DOHH2 (cell line): Measurements from ENCODE around the gene SFXN5.

ENCODE experiments used
- H3F3A ChIP-seq: fragments of 200-600 bp; sonication (generic), shearing (Covaris generic); 2 replicates; pipeline ENCODE4 v1.6.0; 2016; ENCODE audit warnings: antibody characterized with exemption, mild to moderate bottlenecking; ENCODE audit not compliant: control insufficient read depth, insufficient read depth
- H3K27ac ChIP-seq: fragments of 200-600 bp; sonication (generic); 2 replicates; pipeline ENCODE4 v1.5.1; 2014; ENCODE audit warnings: low read depth, mild to moderate bottlenecking, low read length, moderate library complexity
- H3K27me3 ChIP-seq: fragments of 200-600 bp; sonication (generic); 2 replicates; pipeline ENCODE4 v1.6.1; 2014; ENCODE audit warnings: mild to moderate bottlenecking, low read length, mixed read lengths; ENCODE audit not compliant: control insufficient read depth
- H3K36me3 ChIP-seq: fragments of 200-600 bp; sonication (generic); 2 replicates; pipeline ENCODE4 v1.6.1; 2014; ENCODE audit warnings: mild to moderate bottlenecking, low read length, moderate library complexity, mixed read lengths; ENCODE audit not compliant: control insufficient read depth
- H3K4me1 ChIP-seq: fragments of 200-600 bp; sonication (generic); 2 replicates; pipeline ENCODE4 v1.6.1; 2014; ENCODE audit warnings: mild to moderate bottlenecking, low read length, mixed read lengths; ENCODE audit not compliant: control insufficient read depth
- H3K4me2 ChIP-seq: fragments of 200-600 bp; sonication (generic); 2 replicates; pipeline ENCODE4 v1.6.0; 2014; ENCODE audit warnings: mild to moderate bottlenecking, low read length, moderate library complexity
- H3K4me3 ChIP-seq: fragments of 200-600 bp; sonication (generic); 2 replicates; pipeline ENCODE4 v1.5.1; 2014; ENCODE audit warnings: mild to moderate bottlenecking, low read length, mixed read lengths
- H3K79me2 ChIP-seq: fragments of 200-600 bp; sonication (generic); 2 replicates; pipeline ENCODE4 v1.6.1; 2014; ENCODE audit warnings: mild to moderate bottlenecking, low read length, mixed read lengths; ENCODE audit not compliant: control insufficient read depth
- H3K9me2 ChIP-seq: fragments of 200-600 bp; sonication (generic); replicated peaks from 2 replicates; pipeline ENCODE4 v1.6.1; 2014; ENCODE audit warnings: mild to moderate bottlenecking, low read length, mixed read lengths; ENCODE audit not compliant: control insufficient read depth
- H3K9me3 ChIP-seq: fragments of 200-600 bp; sonication (generic); 2 replicates; pipeline ENCODE4 v1.6.1; 2014; ENCODE audit warnings: antibody characterized with exemption, low read length, mixed read lengths; ENCODE audit not compliant: control insufficient read depth, insufficient read depth
- H4K20me1 ChIP-seq: fragments of 200-600 bp; sonication (generic); 2 replicates; pipeline ENCODE4 v1.6.0; 2014; ENCODE audit warnings: low read depth, mild to moderate bottlenecking, antibody characterized with exemption, low read length, moderate library complexity; ENCODE audit not compliant: control insufficient read depth, insufficient read depth
- CTCF ChIP-seq: fragments of 200-600 bp; sonication (generic); IDR thresholded peaks from one replicate; pipeline ENCODE4 v1.5.1; 2014; ENCODE audit warnings: antibody characterized with exemption, mild to moderate bottlenecking, low read depth, low read length; ENCODE audit not compliant: poor library complexity, severe bottlenecking
- EZH2phosphoT487 ChIP-seq: fragments of 200-600 bp; sonication (generic); IDR thresholded peaks from 2 replicates; pipeline ENCODE4 v1.6.1; 2017; ENCODE audit warnings: borderline replicate concordance, mild to moderate bottlenecking, antibody characterized with exemption, low read length, moderate library complexity, mixed read lengths

Gene SFXN5

GRCh38 chr2:73112026-73112912 is 40.8 kb upstream of the SFXN5 start:
- H3K36me3 ChIP-seq = no peaks in the 10 kb centered on the region
- H3K9me3 ChIP-seq = no peaks in the 10 kb centered on the region
- H3K27ac ChIP-seq = no peak overlapping the region
- H3F3A ChIP-seq = peaks cover 3% of the 10 kb centered on the region; the same call in 1 of the 2 replicates
- H4K20me1 ChIP-seq = no peaks in the 10 kb centered on the region
- H3K79me2 ChIP-seq = no peaks in the 10 kb centered on the region
- H3K4me1 ChIP-seq = peaks cover 13% of the 10 kb centered on the region
- H3K4me2 ChIP-seq = peak overlapping the region; percentile 81
- no peaks in the 10 kb centered on the region for H3K9me2 ChIP-seq
- no peak for TF ChIP-seq EZH2phosphoT487
- no peak for TF ChIP-seq CTCF
- peaks cover 63% of the 10 kb centered on the region for H3K27me3 ChIP-seq
- H3K4me3 ChIP-seq = peak overlapping the region; percentile 64

- H3K36me3 ChIP-seq = no peaks in the 10 kb centered on the region
- TF ChIP-seq EZH2phosphoT487 (no peak), CTCF (no peak)
- no peak overlapping the region for H3K4me2 ChIP-seq
- peaks cover 13% of the 10 kb centered on the region for H3K4me1 ChIP-seq
- H3F3A ChIP-seq = peaks cover 3% of the 10 kb centered on the region; the same call in 1 of the 2 replicates
- H4K20me1 ChIP-seq = no peaks in the 10 kb centered on the region
- no peaks in the 10 kb centered on the region for H3K9me3 ChIP-seq
- H3K9me2 ChIP-seq = no peaks in the 10 kb centered on the region
- no peaks in the 10 kb centered on the region for H3K79me2 ChIP-seq
- peaks cover 57% of the 10 kb centered on the region for H3K27me3 ChIP-seq
- H3K27ac ChIP-seq = no peak overlapping the region
- 0 out of 2 replicates have a peak overlapping the region, but pooled peaks have one; percentile 64 for H3K4me3 ChIP-seq
Observed at GRCh38 chr2:73111073-73112025, 39.8 kb upstream of the SFXN5 start.

- Histone ChIP-seq H3K4me3 (no peak overlapping the region), H3F3A (peaks cover 3% of the 10 kb centered on the region; the same call in 1 of the 2 replicates), H3K27me3 (peaks cover 54% of the 10 kb centered on the region), H4K20me1 (no peaks in the 10 kb centered on the region), H3K9me2 (no peaks in the 10 kb centered on the region), H3K36me3 (no peaks in the 10 kb centered on the region), H3K27ac (no peak overlapping the region), H3K4me1 (peaks cover 13% of the 10 kb centered on the region), H3K4me2 (no peak overlapping the region), H3K9me3 (no peaks in the 10 kb centered on the region), H3K79me2 (no peaks in the 10 kb centered on the region)
- no peak for TF ChIP-seq EZH2phosphoT487
- TF ChIP-seq CTCF = no peak
Observed at GRCh38 chr2:73110168-73111072, 38.9 kb upstream of the SFXN5 start.
